ENCODE data around the gene AMPD1.

DNA sequence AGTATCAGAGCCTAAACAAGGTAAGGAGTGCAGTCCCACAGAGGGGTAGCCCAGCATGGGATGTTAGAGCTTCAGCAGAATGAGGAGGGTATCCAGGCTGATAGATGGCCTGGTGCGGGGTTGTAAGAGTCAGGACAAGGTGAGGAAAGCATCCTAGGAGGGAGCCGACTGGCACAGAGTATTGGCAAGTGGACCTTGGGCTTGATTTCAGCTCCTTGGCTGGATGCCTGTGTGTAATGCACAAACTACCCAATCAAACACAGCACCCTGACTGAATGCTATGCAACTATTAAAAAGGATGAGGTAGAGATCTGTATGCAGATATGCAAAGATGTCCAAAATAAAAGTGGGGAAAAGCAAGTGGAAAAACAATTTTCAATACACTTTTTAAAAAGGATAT, 43.5 kb downstream of the AMPD1 start:
- TF ChIP-seq, protein P1, sequence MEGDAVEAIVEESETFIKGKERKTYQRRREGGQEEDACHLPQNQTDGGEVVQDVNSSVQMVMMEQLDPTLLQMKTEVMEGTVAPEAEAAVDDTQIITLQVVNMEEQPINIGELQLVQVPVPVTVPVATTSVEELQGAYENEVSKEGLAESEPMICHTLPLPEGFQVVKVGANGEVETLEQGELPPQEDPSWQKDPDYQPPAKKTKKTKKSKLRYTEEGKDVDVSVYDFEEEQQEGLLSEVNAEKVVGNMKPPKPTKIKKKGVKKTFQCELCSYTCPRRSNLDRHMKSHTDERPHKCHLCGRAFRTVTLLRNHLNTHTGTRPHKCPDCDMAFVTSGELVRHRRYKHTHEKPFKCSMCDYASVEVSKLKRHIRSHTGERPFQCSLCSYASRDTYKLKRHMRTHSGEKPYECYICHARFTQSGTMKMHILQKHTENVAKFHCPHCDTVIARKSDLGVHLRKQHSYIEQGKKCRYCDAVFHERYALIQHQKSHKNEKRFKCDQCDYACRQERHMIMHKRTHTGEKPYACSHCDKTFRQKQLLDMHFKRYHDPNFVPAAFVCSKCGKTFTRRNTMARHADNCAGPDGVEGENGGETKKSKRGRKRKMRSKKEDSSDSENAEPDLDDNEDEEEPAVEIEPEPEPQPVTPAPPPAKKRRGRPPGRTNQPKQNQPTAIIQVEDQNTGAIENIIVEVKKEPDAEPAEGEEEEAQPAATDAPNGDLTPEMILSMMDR (IDR thresholded peaks at IDR 0.05) = no peak
- TF ChIP-seq ZFX (IDR thresholded peaks at IDR 0.05; ENCODE audit: borderline replicate concordance) = no peak

All from 22Rv1 (cell line).